PFSK-1 (cell line): ENCODE data around the gene G3BP1.

Source experiments
- FOXP2 ChIP-seq: optimal IDR thresholded peaks from 2 replicates; pipeline ENCODE3; 2011; ENCODE audit warnings: borderline replicate concordance, control low read depth, inconsistent platforms; ENCODE audit not compliant: insufficient read depth; ENCODE audit errors: extremely low read length, extremely low read depth
- POLR2AphosphoS5 ChIP-seq: IDR thresholded peaks from 2 replicates; pipeline ENCODE4 v1.6.1; 2012; ENCODE audit warnings: low read depth, mild to moderate bottlenecking, control low read depth, low read length, moderate library complexity
- SIN3A ChIP-seq: IDR thresholded peaks from 2 replicates; pipeline ENCODE4 v1.6.1; 2012; ENCODE audit warnings: mild to moderate bottlenecking, low read length, moderate library complexity, borderline replicate concordance; ENCODE audit not compliant: insufficient read depth
- TAF1 ChIP-seq: IDR thresholded peaks from 2 replicates; pipeline ENCODE4 v1.6.1; 2012; ENCODE audit warnings: low read length, control low read depth, borderline replicate concordance; ENCODE audit not compliant: insufficient read depth

DNA sequence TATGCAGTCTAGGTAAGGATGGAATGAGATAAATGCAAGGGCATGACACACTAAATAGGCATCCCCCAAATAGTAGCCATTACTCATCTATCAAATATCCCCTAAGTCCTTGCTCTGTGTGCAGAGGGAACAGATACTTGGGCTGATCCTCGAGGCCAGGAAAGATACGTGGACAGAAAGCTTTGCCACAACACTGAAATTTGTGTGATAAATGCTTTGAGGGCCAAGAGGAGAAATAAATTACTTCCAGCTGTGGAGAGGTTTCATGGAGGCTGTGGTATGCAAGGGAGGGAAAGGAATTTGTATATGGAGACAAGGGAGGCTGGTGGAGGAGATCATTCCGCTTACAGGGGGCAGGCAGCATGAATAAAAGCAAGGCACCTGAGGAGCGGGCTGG, 31.8 kb upstream of the G3BP1 start:
- TF ChIP-seq POLR2AphosphoS5: no peak
- TF ChIP-seq SIN3A: no peak
- TF ChIP-seq FOXP2: no peak
- TF ChIP-seq TAF1: no peak
